Measurements from ENCODE around the gene SPNS3.

DNA sequence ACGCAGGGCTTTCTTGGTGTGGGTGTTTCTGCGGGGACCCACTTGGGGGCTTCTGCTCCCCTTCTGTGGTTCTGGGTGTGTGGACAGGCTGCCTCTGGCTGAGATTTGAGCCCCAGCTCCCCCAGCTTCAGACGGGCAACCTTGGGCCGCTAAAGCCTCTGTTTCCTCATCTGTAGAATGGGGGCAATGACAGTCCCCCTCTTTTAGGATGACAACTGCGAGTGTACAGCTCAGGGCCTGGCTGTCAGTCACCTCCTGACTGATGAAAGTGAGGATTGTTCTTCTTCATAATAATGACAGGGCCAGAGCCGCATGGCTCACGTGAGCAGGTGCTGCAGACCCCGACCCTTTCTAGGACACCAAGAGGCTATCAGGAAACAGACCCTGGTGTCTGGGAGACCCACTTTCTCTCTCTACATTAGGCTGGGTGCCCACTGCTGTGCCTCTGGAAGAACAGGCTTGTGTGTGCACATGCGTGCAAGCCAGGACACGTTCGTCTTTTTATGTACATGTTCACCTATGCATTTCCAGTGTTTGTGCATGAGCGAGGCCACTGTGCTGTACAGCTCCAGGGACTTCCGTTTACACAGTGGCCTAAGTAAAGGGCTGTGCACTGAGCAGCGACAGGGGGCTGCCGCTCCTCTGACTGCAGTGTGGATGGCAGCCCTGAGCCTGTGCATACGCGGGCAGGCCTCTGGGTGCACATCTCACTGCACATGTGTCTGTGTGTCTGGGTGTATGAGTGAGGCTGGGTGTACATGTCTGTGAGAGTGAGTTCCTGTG lies 4.6 kb downstream of the SPNS3 start:
- TF ChIP-seq, protein P1, sequence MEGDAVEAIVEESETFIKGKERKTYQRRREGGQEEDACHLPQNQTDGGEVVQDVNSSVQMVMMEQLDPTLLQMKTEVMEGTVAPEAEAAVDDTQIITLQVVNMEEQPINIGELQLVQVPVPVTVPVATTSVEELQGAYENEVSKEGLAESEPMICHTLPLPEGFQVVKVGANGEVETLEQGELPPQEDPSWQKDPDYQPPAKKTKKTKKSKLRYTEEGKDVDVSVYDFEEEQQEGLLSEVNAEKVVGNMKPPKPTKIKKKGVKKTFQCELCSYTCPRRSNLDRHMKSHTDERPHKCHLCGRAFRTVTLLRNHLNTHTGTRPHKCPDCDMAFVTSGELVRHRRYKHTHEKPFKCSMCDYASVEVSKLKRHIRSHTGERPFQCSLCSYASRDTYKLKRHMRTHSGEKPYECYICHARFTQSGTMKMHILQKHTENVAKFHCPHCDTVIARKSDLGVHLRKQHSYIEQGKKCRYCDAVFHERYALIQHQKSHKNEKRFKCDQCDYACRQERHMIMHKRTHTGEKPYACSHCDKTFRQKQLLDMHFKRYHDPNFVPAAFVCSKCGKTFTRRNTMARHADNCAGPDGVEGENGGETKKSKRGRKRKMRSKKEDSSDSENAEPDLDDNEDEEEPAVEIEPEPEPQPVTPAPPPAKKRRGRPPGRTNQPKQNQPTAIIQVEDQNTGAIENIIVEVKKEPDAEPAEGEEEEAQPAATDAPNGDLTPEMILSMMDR (IDR thresholded peaks at IDR 0.05), result no peak
- TF ChIP-seq POLR2A (IDR thresholded peaks at IDR 0.05), result no peak
